CD4-positive, CD25-positive, alpha-beta regulatory T cell (primary cell): Measurements from ENCODE around the gene ADAMTS18. TPM values are rescaled to one million over a fixed set of nuclear protein-coding genes. Genes with fewer than 3 reads are reported as not detected.
"Not testable (repeated sequence)": the region's sequence is repeated elsewhere in the genome, so short reads cannot be mapped to it uniquely, and the experiment has no call there.

ENCODE experiments used
- ATAC-seq, 2 donors: fragments of 150-1000 bp; cut with Tn5 transposase; one replicate each; pipeline ENCODE4 v1.10.0; 2021; ENCODE audit warnings: low read depth in 2 of 2, moderate number of reproducible peaks in 2 of 2, moderate library complexity in 1 of 2
- DNase-seq, 3 donors: peaks; one replicate each; pipeline versions ENCODE4 v3.0.0 to v3.0.0-alpha.2; 2012 to 2022; ENCODE audit warnings: mixed read lengths in 1 of 3
- H3K27ac ChIP-seq: one replicate; pipeline ENCODE4 v1.7.0; 2013; ENCODE audit warnings: mild to moderate bottlenecking, low read length; ENCODE audit not compliant: insufficient read depth, poor library complexity, severe bottlenecking
- H3K27me3 ChIP-seq: one replicate; pipeline ENCODE4 v1.7.0; 2013; ENCODE audit warnings: low read length; ENCODE audit not compliant: control insufficient read depth, insufficient read depth
- H3K36me3 ChIP-seq: one replicate; pipeline ENCODE4 v1.7.0; 2013; ENCODE audit warnings: mild to moderate bottlenecking, low read length, moderate library complexity; ENCODE audit not compliant: control insufficient read depth, insufficient read depth
- H3K4me1 ChIP-seq: 2 replicates; pipeline ENCODE4 v1.7.0; 2013; ENCODE audit warnings: mild to moderate bottlenecking, low read length; ENCODE audit not compliant: insufficient read depth, control insufficient read depth, poor library complexity, severe bottlenecking
- H3K4me3 ChIP-seq: one replicate; pipeline ENCODE4 v1.7.0; 2013; ENCODE audit warnings: low read depth, mild to moderate bottlenecking, low read length, moderate library complexity
- H3K9me3 ChIP-seq, 2 experiments: 1 replicate in 1 of 2; 2 replicates in 1 of 2; pipeline ENCODE4 v1.7.0; 2013; ENCODE audit warnings: low read length in 2 of 2, mild to moderate bottlenecking in 1 of 2, moderate library complexity in 1 of 2; ENCODE audit not compliant: control insufficient read depth in 2 of 2
- H3K27ac Mint-ChIP-seq, 3 donors: one replicate each; pipeline ENCODE4 v1.8.0; 2020 to 2022; ENCODE audit warnings: mild to moderate bottlenecking in 3 of 3, mixed read lengths in 3 of 3, moderate library complexity in 2 of 3
- H3K27me3 Mint-ChIP-seq: one replicate; pipeline ENCODE4 v1.8.0; 2022; ENCODE audit warnings: mild to moderate bottlenecking, mixed read lengths
- H3K36me3 Mint-ChIP-seq: one replicate; pipeline ENCODE4 v1.8.0; 2020; ENCODE audit warnings: mixed read lengths
- H3K4me1 Mint-ChIP-seq, 4 donors: one replicate each; pipeline ENCODE4 v1.8.0; 2020 to 2022; ENCODE audit warnings: mixed read lengths in 4 of 4, mild to moderate bottlenecking in 1 of 4
- H3K4me3 Mint-ChIP-seq, 4 donors: one replicate each; pipeline ENCODE4 v1.8.0; 2020 to 2022; ENCODE audit warnings: mild to moderate bottlenecking in 4 of 4, mixed read lengths in 4 of 4, moderate library complexity in 3 of 4
- H3K9me3 Mint-ChIP-seq, 7 donors: one replicate each; pipeline ENCODE4 v1.8.0; 2020 to 2022; ENCODE audit warnings: mixed read lengths in 7 of 7, mild to moderate bottlenecking in 3 of 7, moderate library complexity in 2 of 7
- polyA plus RNA-seq, 4 donors: library from polyadenylated mRNA; unstranded; fragments of 300-500 nt; fragmentation: Illumina TruSeq; gene quantifications; one replicate each; pipeline ENCODE4 v1.2.3, GENCODE V29; 2021
- total RNA-seq: library from RNA; stranded (reverse); gene quantifications from one replicate; pipeline ENCODE4 v1.2.3, GENCODE V29; 2022

ADAMTS18 gene
- total and polyA plus RNA-seq, 5 donors from 2014 or later: not detected

DNA sequence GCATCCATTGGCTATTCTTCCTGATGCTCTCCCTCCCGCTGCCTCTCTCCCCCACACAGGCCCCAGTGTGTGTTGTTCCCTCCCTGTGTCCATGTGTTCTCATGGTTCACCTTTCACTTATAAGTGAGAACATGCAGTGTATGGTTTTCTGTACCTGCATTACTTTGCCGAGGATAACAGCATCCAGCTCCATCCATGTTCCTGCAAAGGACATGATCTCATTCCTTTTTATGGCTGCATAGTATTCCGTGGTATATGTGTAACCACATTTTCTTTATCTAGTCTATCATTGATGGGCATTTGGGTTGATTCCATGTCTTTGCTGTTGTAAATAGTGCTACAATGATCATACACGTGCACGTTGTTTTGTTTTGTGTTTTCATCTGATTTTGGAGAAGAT is 192.4 kb downstream of the ADAMTS18 start:
- H3K36me3 ChIP-seq, H3K27me3 ChIP-seq, H3K4me1 ChIP-seq, H3K27ac Mint-ChIP-seq, H3K27me3 Mint-ChIP-seq, H3K36me3 Mint-ChIP-seq, H3K9me3 ChIP-seq, DNase-seq, H3K4me1 Mint-ChIP-seq, ATAC-seq, H3K4me3 ChIP-seq, H3K27ac ChIP-seq, H3K4me3 Mint-ChIP-seq, H3K9me3 Mint-ChIP-seq: not testable (repeated sequence)

DNA sequence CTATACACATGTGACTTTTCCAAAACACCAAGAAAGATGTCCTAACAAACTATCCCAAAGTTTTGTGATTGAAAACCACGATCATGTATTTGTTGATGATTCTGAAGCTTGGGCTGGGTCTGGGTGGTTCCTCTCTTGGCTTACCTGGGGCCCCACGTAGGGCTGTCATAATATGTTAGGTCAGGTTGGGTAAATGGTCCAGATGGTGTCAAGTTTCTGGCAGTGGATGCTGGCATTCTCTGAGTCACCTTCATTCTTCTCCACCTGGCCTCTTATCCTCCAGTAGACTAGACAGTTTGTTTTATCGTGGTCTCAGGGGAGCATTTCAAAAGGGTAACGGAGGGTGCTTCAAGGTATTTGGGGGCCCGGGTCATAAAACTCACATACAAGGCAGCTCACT is 196.2 kb downstream of the ADAMTS18 start:
- no peaks in the 10 kb centered on the region for H3K36me3 Mint-ChIP-seq
- H3K9me3 ChIP-seq: no peaks in the 10 kb centered on the region
- H3K9me3 Mint-ChIP-seq: peaks cover 0 to 2% (median 0%) of the 10 kb centered on the region in 7 donors
- no peak overlapping the region for H3K27ac Mint-ChIP-seq
- H3K36me3 ChIP-seq: no peaks in the 10 kb centered on the region
- H3K27ac ChIP-seq: no peak overlapping the region
- H3K4me1 Mint-ChIP-seq: peaks cover 3 to 6% (median 4%) of the 10 kb centered on the region in 4 donors
- no peak overlapping the region for H3K4me3 ChIP-seq
- no peak for ATAC-seq
- no peak overlapping the region for H3K4me3 Mint-ChIP-seq
- H3K4me1 ChIP-seq: peaks cover 3% of the 10 kb centered on the region
- no peak for DNase-seq
- no peaks in the 10 kb centered on the region for H3K27me3 ChIP-seq
- peaks cover 17% of the 10 kb centered on the region for H3K27me3 Mint-ChIP-seq

DNA sequence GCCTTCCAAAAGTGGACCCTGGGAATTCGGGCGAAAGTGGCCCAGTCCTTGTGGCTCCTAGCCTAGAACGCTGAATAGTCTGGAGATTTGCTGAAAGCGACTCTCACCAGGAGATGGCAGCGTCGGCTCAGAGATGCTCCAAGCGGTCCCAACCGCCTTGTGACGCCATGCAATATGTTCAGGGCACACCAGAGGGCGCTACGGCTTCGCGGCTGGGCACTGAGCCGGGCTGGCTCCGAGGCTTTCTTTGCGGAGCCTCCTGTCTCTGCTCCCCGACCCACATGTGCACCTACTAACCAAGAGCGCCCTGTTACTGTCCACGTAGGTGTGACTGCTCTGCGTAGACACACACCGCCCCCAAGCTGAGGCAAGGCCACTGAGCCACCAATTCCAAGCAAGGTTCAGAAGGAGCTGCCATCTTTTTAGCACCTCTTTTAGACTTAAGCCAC is 198.7 kb downstream of the ADAMTS18 start:
- H3K27me3 ChIP-seq: peaks cover 3% of the 10 kb centered on the region
- peak overlapping the region in 3 of 4 donors; percentile 11 to 77 (median 61) for H3K4me3 Mint-ChIP-seq
- peaks cover 3 to 6% (median 4%) of the 10 kb centered on the region in 4 donors for H3K4me1 Mint-ChIP-seq
- H3K36me3 ChIP-seq: no peaks in the 10 kb centered on the region
- peaks cover 3% of the 10 kb centered on the region for H3K4me1 ChIP-seq
- no peaks in the 10 kb centered on the region for H3K9me3 ChIP-seq
- peaks cover 0 to 1% (median 0%) of the 10 kb centered on the region in 7 donors for H3K9me3 Mint-ChIP-seq
- H3K36me3 Mint-ChIP-seq: no peaks in the 10 kb centered on the region
- H3K27ac ChIP-seq: no peak overlapping the region
- peak overlapping the region; percentile 43 for H3K4me3 ChIP-seq
- DNase-seq (peak; percentile 69 to 85 (median 82)), ATAC-seq (peak; percentile 98 to 99)
- H3K27ac Mint-ChIP-seq: no peak overlapping the region
- H3K27me3 Mint-ChIP-seq: peaks cover 17% of the 10 kb centered on the region

GRCh38 chr16:77234611-77235010 is 200.2 kb downstream of the ADAMTS18 start:
- H3K4me3 Mint-ChIP-seq: no peak overlapping the region

DNA sequence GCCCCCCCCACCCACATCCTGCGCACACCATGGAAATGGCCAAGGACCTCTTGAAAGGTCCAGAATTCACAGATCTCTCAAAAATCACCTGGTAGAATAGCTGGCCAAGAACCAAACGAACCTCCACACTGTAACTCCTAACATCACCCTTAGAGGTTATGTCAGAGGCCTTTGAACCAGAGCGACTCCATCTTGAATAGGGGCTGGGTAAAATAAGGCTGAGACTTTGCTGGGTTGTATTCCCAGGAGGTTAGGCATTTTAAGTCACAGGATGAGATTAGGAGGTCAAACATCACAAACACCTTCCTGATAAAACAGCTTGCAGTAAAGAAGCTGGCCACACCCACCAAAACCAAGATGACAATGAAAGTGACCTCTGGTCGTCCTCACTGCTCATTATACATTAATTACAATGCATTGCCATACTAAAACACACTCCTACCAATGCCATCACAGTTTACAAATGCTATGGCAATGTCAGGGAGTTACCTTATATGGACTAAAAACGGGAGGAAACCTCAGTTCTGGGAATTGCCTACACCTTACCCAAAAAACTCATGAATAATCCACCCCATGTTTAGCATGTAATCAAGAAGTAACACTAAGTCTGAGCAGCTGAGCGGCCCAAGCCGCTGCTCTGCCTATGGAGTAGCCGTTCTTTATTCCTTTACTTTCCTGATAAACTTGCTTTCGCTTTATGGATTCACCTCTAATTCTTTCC is 200.9 kb downstream of the ADAMTS18 start:
- H3K4me1 Mint-ChIP-seq: peaks cover 3 to 6% (median 4%) of the 10 kb centered on the region in 4 donors
- H3K4me1 ChIP-seq: peaks cover 3% of the 10 kb centered on the region
- H3K9me3 ChIP-seq: no peaks in the 10 kb centered on the region
- DNase-seq (no peak), ATAC-seq (no peak)
- no peaks in the 10 kb centered on the region for H3K9me3 Mint-ChIP-seq
- peaks cover 3% of the 10 kb centered on the region for H3K27me3 ChIP-seq
- no peak overlapping the region for H3K4me3 Mint-ChIP-seq
- no peak overlapping the region for H3K27ac Mint-ChIP-seq
- peaks cover 19% of the 10 kb centered on the region for H3K27me3 Mint-ChIP-seq
- no peak overlapping the region for H3K27ac ChIP-seq
- no peak overlapping the region for H3K4me3 ChIP-seq
- no peaks in the 10 kb centered on the region for H3K36me3 Mint-ChIP-seq
- no peaks in the 10 kb centered on the region for H3K36me3 ChIP-seq

More at GRCh38 chr16:77234611-77235010, 200.2 kb downstream of the ADAMTS18 start:
- Histone ChIP-seq H3K4me3 (no peak overlapping the region), H3K9me3 (no peaks in the 10 kb centered on the region), H3K36me3 (no peaks in the 10 kb centered on the region), H3K4me1 (peaks cover 3% of the 10 kb centered on the region), H3K27me3 (peaks cover 3% of the 10 kb centered on the region), H3K27ac (no peak overlapping the region)
- Mint-ChIP-seq H3K36me3 (no peaks in the 10 kb centered on the region), H3K27ac (no peak overlapping the region), H3K27me3 (peaks cover 17% of the 10 kb centered on the region), H3K4me1 (peaks cover 3 to 6% (median 4%) of the 10 kb centered on the region in 4 donors), H3K9me3 (no peaks in the 10 kb centered on the region)
- DNase-seq (no peak), ATAC-seq (no peak)

Other genes with a start within 250 kb of the ADAMTS18 start
- 75.8 TPM for gene MON1B, start 243.8 kb downstream of the ADAMTS18 start, total RNA-seq
- gene MON1B, start 243.8 kb downstream of the ADAMTS18 start, polyA plus RNA-seq: 10 to 100 TPM; 40.2 to 54.8 (median 44.6) TPM
- 15.8 TPM for gene SYCE1L, start 235.6 kb downstream of the ADAMTS18 start, total RNA-seq
- gene SYCE1L, start 235.6 kb downstream of the ADAMTS18 start, polyA plus RNA-seq: 1 to 10 TPM; 1.2 to 7.7 (median 2.6) TPM